Head of caudate nucleus (tissue), 42 donors: ENCODE results near the gene AGAP2.
"Not testable (repeated sequence)": the region's sequence is repeated elsewhere in the genome, so short reads cannot be mapped to it uniquely, and the experiment has no call there.

Source experiments
- DNase-seq, 42 donors: peaks; one replicate each; pipeline versions ENCODE4 v3.0.0 to v3.0.0-alpha.2; 2020 to 2021; ENCODE audit warnings: mixed read lengths in 7 of 42
- intact Hi-C: fragments of 100-400 bp; cut with DNase I; formaldehyde crosslinking; loops from one replicate; pipeline ENCODE4 v1.15.0; 2022

AGAP2 gene

GRCh38 chr12:57692500-57692899 is 46.0 kb downstream of the AGAP2 start:
- DNase-seq: no peak
- intact Hi-C loops: loop anchor here (10.0 kb wide), 2 partner anchors 52 to 58 kb away; partner anchors contain the start of genes B4GALNT1 and TSPAN31

GRCh38 chr12:57688931-57689330 is 49.6 kb downstream of the AGAP2 start:
- intact Hi-C loops: no loop called here
- no peak for DNase-seq

GRCh38 chr12:57687862-57688261 is 50.7 kb downstream of the AGAP2 start:
- intact Hi-C loops: no loop called here
- DNase-seq: no peak

- intact Hi-C loops: no loop called here
- no peak for DNase-seq
Measured at GRCh38 chr12:57679697-57680096, 58.8 kb downstream of the AGAP2 start.

GRCh38 chr12:57677947-57678346 is 60.6 kb downstream of the AGAP2 start:
- intact Hi-C loops: not testable (repeated sequence)

GRCh38 chr12:57674691-57675090 is 63.9 kb downstream of the AGAP2 start:
- no peak for DNase-seq
- intact Hi-C loops: no loop called here

More at GRCh38 chr12:57677947-57678346, 60.6 kb downstream of the AGAP2 start:
- DNase-seq: not testable (repeated sequence)
